HG02973 (cell line): ENCODE measurements around the gene TNFAIP8L3.
A peak's percentile ranks its signal among the peaks of the same experiment; 100 is the strongest.

Source experiments
- ATAC-seq: cut with Tn5 transposase; IDR thresholded peaks from one replicate; pipeline ENCODE4 v1.9.1; 2021; ENCODE audit warnings: moderate library complexity; ENCODE audit not compliant: unreplicated experiment

The TNFAIP8L3 gene

DNA sequence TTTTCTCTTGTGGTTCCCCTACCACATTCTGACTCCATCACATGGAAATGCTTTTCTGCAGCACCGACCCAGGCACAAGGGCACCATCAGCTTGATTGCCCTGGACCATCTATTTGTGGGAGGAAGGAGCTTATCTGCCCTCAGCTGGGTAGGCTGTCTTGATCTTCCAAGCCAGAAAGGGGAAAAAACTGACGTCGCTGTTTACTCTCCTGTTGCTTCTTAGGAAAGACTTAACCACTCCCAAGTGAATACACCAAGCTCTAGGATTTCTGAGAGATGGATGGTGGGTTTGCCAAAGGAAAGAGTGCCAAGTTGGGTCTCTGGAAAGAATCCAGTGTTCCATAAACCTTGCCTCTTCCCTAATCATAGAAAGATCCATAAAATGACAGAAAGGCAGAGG is 4.0 kb downstream of the TNFAIP8L3 start:
- ATAC-seq: no peak

DNA sequence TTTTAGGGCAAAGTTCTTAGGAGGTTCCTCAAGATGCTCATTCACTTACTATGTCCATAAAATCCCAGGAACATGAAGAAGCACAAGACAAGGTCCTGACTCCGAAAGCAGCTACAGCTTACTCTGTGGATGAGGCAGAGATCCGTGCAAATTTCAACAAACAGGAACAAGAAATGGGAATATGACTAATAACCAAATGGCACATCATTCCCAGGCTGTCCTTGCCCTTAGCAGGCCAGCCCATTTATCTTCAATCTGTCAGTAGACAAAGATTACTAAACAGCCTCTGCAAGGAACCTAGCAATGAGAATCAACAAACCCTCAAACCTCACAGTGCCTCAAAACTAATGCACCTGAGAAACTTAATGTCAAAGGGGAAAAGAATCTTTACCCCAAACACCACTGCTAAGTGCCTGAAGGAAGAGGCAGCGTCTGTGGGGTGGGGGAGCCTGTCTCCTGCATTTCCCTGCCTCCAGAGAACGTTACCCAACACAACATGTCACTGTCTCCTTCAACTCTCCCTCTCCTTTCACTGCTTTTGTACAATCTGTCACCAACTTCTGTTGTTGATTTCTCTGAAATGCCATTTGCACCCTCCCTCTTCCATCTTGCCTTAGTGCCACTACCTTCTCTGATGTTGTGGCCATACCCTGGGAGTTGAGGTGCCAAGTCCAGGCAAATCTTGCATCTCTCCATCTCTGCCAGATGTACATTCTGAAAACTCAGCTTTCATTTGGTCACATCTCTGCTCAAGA is 4.8 kb downstream of the TNFAIP8L3 start:
- ATAC-seq: no peak

DNA sequence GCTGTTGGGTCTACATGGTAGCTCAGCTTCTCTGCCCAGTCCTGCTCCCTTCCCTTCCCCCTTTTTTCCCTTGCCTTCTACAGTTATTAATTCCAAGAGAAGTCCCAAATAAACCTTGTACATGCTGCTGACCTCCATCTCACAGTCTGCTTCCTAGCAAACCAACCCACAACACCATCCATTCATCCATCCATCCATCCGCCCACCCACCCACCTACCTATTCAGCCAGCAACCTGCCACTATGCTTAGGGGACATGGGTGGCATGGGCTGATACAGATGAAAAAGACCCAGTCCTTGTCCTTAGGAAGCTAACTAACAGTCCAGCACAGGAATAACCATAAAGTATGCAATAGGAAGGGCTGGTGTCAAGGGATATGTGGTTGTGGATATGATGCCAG is 5.7 kb downstream of the TNFAIP8L3 start:
- ATAC-seq: no peak

DNA sequence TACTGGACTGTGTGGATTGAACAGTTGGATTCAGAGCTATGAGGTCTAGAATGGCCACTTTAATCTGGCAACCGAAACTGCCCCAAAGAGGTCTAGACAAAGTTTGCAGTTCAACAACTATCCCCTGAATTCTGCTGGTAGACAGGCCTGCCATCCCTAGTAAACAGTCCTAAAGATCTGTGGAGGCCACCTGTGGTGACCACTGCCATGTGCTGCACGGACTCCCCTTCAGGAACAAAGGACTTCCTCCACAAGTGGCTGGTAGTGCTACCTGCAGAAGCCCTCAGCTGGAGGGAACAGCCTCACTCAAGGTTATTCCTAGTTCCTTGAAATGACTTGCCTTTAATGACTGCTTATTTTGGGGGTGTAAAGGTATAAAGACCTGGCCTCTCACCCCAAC is 6.1 kb downstream of the TNFAIP8L3 start:
- ATAC-seq: no peak

DNA sequence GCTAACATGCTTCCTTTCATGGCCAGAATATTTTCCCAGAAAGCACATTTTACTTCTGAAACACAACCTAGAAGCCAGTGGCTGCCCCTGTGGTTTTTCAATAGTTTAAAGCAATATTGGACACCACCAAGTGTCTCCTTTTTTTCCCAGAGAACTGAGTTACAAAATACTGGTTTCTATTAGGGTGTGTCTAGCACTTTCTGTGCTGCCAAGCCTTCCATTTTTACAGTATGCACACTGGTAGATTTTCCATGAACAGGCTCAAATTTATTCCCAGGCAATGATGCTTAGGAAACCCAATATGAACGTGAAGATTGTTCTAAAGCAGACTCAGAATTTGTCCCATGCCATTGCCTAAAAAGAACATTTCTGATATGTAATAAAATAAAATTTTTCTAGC is 7.2 kb downstream of the TNFAIP8L3 start:
- ATAC-seq: no peak

DNA sequence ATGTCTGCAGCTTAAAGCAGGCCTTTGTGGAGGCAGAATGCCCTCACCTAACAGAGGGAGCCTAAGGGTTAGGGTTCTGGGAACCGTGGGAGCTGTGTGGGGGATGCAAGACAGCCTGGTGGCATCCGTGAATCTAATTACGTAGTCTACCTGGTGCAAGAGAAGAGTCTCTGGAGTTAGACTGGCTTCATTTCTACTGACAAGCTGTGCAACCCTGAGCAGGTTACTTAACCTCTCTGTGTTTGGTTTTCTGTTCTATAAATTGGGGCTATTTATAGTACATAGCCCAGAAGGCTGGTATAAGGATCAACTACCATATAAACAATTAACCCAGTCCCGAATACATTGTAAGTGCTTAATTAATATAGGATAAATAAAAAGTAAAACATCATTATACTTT is 8.3 kb downstream of the TNFAIP8L3 start:
- no peak for ATAC-seq

DNA sequence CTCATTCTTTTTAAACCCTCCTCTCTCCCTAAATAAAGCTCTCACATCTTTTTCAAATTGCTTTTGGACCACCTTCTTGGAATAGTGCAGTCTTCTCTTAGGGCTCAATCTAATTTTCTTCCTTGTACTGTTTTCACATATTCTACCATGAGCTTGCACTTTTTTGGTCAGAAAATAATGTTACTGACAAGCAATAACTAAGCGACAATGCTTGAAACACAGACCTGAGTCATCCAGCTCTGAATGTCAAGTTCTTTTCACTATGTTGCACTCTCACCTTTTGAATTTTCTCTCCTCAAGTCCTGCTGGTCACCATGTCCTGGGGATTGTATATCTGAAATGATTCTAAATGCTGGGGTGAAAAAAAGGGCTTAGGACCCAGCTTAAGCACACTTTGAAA is 8.9 kb downstream of the TNFAIP8L3 start:
- no peak for ATAC-seq

DNA sequence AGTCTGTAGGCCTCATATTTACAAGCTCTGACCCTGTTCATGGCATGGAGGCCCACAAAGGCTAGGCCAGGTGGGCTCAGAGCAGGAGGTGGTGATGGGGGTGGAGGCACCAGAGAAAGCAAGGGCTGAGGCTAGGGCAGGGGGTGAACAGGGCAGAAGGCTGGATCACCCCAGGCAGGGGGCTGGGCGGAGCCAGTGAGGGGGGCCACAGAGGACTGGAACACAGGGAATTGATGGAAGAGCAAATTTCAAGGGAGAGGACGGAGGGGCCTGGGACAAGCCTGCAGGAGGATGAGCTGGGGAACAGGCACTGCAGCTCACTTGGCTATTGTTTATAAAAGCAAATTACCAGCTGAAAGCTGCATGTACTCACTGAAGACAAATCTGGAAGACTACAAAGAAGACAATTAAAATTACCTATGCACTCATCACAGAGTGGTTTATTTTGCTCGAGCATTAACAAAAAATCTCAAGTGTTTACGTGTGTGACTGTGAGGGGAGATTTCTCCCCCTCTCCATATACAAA is 11.0 kb downstream of the TNFAIP8L3 start:
- ATAC-seq: no peak

DNA sequence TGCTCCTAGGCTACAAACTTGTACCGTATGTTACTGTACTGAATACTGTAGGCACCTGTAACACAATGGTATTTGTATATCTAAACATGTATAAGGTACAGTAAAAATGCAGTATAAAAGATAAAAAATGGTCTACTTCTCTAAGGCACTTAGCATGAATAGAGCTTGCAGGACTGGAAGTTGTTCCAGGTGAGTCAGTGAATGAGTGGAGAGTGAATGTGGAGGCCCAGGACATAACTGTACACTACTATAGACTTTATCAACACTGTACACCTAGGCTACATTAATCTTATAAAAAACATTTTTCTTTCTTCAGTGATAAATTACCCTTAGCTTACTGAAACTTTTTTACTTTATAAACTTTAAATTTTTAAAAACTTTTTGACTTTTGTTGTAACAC is 12.5 kb downstream of the TNFAIP8L3 start:
- ATAC-seq: no peak

DNA sequence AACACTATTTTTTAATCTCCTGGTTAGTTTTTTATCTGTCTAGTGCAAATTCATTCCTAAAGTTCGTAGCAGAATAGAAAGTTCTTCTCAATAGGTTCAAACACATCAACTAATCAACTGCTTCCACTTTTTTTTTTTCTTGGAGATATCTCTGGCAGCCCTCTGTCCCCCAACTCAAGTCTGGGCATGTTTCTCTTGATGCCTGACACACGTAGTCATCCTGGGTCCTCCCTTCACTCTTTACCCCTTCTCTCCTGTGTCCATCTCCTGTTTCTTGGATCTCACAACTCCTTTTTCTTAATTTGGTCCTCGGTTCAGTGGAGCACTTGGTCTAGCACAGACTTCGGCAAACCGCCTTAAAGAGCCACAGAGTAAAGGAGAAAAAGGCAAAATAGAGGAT is 14.4 kb downstream of the TNFAIP8L3 start:
- ATAC-seq: no peak

DNA sequence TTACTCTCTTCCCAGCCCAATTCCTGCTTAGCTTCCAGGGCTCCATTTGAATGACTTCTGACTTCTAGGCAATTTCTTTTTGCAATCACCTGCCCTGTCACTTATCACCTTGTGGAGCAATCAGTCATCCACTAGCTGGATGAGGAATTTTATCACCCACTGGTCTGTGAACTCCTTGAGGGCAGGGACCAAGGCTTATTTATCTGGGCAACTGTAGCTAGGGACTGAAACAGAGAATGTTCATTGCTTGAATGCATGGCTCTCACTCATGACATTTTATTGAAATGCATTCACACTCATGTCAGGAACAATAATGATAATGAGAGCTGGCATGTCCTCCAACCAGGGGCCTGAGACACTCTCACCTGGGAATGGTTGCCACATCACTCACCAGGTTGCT is 15.5 kb downstream of the TNFAIP8L3 start:
- no peak for ATAC-seq

DNA sequence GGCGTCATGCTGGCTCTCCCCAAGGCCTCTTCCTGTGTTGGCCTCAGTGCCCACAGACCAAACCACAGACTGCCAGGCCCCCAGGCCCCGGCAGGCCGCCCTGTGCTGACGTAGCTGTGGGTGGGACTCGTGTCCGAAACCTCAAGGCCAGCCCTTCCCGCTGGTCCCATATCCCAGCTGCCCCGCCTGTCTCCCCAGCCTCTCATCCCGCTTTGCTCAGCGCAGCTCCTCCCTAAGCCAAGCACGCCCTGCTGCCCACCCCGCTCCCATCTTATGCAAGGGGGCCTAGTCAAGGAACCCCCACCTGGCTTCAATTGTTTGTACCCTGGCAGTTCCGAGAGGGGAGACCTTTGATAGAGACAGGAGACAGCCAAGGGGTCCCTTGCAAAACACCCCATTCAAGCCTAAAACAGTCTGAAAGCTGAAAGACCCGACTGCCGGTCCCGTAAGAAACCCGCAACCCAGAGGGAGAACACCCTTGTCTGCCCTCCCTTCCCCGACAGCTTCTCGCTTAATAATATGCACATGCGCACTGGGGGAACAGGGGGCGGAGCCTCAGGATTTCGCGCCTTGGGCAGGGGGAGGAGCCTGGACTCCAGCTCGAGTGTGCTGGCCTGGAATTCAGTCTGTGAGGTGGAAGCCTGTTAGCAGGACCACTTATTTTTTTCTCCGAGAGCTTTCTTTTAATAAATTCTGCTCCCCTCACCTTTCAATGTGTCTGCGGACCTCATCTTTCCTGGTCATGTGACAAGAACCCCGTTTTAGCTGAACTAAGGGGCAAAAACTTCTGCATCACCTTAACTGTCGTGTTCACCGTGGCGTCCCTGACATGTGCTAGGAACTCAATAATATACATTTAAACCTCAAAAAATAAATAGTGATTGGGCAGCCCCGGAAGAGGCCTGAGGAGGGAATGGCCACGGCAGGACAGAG is 17.2 kb downstream of the TNFAIP8L3 start:
- ATAC-seq: peak; percentile 64

DNA sequence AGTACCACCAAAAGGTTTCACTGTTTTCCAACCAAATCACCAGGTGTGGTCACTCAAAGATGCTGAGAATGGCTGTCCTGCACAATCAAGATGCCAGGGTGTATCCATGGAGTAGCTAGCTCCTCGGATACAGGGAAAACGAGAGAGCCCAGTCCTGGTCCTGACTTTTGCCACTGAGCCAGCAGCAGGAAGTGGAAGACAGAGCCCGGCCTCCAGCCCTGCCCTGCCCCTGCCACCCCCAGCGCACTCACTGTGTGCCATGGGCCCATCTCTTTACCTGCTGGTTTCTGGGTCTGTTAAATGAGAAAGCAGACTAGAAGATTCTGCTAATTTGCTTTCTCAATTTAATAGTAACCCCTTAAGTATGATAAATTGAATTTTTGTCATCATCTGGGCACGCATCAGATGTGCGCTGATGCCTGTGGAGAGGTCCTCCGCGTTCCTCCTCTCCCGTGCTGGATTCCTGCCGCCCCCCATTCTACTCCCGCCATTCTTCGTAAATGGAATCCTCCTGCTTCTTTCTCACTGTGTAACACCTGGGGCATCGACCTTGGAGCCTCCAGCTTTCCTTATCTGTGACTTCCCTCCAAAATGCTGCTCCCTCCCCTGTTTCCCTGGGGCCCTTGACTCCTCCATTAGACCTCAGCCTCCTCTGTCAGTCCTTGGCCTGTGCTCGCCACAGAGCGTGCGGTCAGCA is 18.0 kb downstream of the TNFAIP8L3 start:
- ATAC-seq: no peak

DNA sequence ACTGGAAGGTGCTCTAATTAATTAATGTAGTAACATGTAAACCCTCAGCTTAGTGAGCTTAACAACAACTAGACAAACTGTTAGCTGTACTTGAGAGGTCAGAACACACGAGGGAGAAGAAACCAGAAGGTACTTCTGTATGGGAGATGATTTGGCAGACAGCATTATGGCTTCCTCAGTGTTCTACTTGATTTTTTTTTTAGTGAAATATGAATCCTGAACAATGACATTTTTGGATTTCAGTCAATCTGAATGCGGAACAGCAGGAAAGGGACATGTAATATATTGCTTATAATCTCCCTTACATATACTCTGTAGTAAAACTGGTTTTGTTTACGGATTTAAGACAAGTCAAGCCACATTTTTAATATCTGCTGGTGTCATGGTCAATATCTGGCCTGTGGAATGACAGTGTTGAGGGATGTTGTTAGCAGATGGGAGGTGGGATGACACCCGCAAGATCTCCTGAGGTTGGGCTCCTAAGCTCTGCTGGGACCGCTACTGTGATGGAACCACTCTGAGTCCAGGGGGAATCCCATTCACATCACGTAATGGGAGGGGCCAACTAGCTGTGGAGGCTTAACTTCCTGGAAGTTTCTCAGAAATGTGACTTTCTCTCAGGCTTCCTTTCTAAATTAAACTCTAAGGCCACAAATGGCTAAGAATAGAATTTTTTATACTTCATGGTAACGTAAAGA is 18.7 kb downstream of the TNFAIP8L3 start:
- ATAC-seq: no peak

DNA sequence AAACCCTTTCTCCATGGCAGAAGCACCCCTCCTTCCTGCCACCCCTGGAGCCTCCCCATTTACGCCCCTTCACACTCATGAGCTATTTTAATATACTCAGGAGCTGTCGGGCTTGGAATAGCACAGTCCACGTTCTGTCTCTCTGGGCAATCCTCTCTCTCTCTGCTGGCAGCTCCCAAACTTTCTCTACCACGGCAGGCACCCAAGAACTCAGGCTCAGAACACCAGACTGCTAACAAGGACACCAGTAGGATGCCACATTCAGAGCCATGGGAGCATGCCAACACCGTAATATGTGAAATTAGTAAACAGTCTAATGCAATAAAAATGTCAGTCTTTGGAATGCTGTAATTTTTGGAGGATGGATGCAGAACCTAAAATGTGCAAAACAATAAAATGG is 19.3 kb downstream of the TNFAIP8L3 start:
- ATAC-seq: no peak

DNA sequence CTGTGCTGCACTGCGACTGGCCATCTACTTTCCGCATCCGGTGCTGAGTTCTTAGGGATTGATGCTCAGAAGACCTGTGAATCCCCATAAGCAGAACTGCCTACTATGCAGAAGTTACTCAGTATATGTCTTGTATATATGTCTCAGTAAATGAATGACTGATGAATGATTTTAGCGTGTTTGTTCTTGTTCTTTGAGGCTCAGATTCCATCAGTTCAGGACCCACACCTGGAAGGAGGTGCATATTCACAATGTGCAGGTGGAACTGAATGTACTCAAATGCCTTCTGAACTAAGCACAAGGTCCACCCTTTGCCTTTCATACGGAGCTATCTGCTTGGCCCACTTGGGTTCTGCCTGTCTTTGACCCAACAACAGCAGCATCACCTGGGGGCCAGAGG is 19.8 kb downstream of the TNFAIP8L3 start:
- ATAC-seq: no peak

DNA sequence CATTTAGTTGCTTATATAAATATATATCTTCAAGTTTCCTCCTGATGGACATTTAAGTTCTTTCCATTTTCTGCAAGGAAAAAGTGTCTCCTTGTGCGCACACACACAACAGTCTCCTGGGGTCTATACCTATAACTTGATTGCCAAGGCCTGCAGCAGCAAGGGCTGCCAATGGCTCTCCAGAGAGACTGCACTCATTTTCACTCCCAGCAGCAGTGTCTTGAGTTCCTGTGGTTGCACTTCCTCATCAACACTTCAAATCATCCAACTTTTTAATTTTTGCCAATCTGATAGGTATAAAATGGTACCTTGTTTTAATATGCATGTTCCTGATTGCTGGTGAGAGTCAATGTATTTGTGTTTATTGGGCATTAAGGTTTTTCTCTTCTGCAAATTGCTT is 23.1 kb downstream of the TNFAIP8L3 start:
- no peak for ATAC-seq

DNA sequence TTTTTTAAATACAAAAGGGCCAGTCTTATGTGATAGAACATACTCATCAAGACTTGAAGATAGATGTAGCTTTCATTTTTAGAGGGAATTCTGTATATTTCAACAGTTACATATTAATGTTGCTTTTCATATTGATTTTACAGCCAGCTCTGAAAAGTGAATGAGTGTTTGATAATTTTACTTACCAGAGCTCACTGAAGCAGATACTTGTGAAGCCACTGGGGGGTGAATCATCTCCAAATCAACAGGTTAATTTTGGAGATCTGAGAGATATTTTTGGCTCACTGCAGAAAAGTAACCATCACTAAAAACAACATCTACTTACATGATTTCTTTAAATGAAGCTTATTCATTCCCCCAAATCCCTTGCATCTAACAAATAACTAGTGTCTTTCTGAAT is 24.7 kb downstream of the TNFAIP8L3 start:
- ATAC-seq: no peak

DNA sequence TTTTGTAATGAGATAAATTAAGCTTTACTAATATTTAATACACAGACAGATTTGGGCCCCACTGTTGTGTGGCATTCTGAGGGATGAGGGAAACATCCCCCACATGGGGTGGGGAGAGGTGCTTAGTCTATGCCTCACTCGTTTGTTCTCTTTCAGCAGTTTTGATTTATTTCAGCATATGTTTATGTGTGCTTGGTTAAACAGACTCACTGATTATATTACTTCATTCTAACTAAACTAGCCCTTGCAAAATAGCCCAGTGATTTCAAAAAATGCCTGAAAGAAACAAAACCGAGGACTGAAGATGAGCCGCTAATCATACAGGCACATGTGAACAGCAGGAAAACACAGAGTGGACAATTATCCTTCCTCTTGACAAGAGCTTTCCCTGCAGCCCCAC is 27.2 kb downstream of the TNFAIP8L3 start:
- no peak for ATAC-seq

DNA sequence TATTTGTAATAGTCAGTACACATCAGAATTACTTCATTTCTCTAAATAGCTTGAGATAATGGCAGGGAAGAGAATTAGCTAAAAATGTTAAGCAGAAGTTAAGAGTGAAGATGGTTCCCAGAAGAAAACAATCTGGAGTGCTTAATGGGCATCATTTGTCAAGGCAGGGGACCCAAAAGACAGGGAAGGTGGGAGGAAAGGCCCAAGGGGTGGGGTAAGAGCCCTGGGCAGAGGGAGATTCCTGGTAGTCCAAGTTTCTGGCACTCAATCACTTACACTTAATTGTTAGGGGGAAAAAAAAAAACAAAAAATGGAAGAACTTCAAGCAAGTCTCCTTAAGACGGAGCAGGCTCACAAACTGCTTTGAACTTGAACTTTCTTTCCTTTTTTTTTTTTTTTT is 28.9 kb downstream of the TNFAIP8L3 start:
- no peak for ATAC-seq

DNA sequence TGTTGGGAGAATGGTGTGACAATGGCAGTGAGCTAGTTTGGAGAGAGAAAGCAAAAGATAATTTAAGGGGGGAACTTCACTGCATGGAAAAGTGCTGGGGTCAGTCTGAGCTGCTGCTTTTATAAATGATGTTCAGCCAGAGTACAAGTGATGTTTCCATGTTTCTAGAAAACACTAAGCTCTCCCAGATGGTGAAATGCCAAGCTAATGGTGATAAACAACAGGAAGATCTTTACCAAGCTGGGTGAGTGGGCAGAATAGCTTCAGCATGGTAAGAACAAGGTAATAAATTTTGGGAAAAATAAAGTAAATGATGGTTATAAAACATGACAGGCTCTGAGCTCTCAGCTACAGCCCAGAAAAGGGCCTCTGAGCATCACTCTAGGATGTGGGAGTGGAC is 29.4 kb downstream of the TNFAIP8L3 start:
- ATAC-seq: no peak
